Astrocyte of the spinal cord (primary cell): ENCODE results near the gene HECTD1.
A peak's percentile ranks its signal among the peaks of the same experiment; 100 is the strongest.
"Not testable (repeated sequence)": the region's sequence is repeated elsewhere in the genome, so short reads cannot be mapped to it uniquely, and the experiment has no call there.

ENCODE experiments used
- DNase-seq: peaks from one replicate; pipeline ENCODE4 v3.0.0; 2011; ENCODE audit warnings: low read depth, low spot score
- H3K4me3 ChIP-seq: 2 replicates; pipeline ENCODE4 v1.5.1; 2011; ENCODE audit warnings: low read depth, mild to moderate bottlenecking, low read length, moderate library complexity
- CTCF ChIP-seq: IDR thresholded peaks from 2 replicates; pipeline ENCODE4 v1.5.1; 2012; ENCODE audit warnings: low read depth, mild to moderate bottlenecking, low read length, inconsistent platforms
- in situ Hi-C: cut with HindIII; loops from 2 replicates; pipeline ENCODE4 v1.10.0; 2017; ENCODE audit warnings: low sequenced_read_pairs

Gene HECTD1

GRCh38 chr14:31207755-31208545, at the start of gene HECTD1:
Gene HECTD1 (minus strand): TSS chr14:31207793. CDS start chr14:31205936, 1,857 bp downstream.
- TF ChIP-seq CTCF: peak; percentile 36
- peak; percentile 92 for DNase-seq
- H3K4me3 ChIP-seq: peak within 1 kb of the TSS; percentile 79
- in situ Hi-C loops: no loop called here

- in situ Hi-C loops: no loop called here
- DNase-seq: no peak
- H3K4me3 ChIP-seq: no peak overlapping the region
- TF ChIP-seq CTCF: no peak
Observed at GRCh38 chr14:31257244-31257553, 49.6 kb upstream of the HECTD1 start.

DNA sequence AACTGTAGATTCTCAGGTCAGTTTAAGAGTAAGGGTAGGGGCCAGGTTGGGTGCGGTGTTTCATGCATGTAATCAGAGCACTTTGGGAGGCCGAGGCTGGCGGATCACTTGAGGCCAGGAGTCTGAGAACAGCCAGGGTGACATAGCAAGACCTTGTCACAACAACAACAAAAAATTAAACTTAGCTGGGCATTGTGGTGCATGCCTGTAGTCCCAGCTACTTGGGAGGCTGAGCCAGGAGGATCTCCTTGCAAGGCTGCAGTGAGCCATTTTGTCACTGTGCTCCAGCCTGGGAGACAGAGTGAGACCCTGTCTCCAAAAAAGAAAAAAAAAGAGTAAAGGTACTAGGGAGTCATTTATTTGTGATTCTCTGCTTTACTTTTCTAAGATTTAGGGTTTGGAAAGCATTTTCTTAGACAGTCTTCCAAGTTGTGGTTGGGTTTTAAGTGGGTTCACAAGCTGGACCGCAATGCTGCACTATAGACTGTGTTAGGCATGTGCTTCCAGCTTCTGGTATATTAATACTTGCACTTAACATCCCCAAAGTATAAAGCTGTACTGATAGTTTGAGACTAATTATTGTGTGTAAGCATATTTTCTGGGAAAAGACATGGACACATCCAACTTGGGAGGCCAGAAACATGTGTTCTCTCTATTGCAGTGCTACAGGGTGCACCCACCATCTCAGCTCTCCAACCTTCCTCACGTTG, 49.1 kb upstream of the HECTD1 start:
- TF ChIP-seq CTCF: no peak
- in situ Hi-C loops: no loop called here
- no peak for DNase-seq
- H3K4me3 ChIP-seq: no peak overlapping the region

- H3K4me3 ChIP-seq, in situ Hi-C loops, DNase-seq: not testable (repeated sequence)
Observed at GRCh38 chr14:31255918-31256317, 48.3 kb upstream of the HECTD1 start.

- in situ Hi-C loops: no loop called here
- DNase-seq: no peak
- TF ChIP-seq CTCF: no peak
- no peak overlapping the region for H3K4me3 ChIP-seq
Observed at GRCh38 chr14:31255286-31255685, 47.7 kb upstream of the HECTD1 start.

GRCh38 chr14:31253746-31254471, 46.3 kb upstream of the HECTD1 start:
- H3K4me3 ChIP-seq: no peak overlapping the region
- TF ChIP-seq CTCF: no peak
- in situ Hi-C loops: no loop called here
- no peak for DNase-seq

GRCh38 chr14:31252865-31253264, 45.3 kb upstream of the HECTD1 start:
- in situ Hi-C loops: no loop called here
- TF ChIP-seq CTCF: no peak

More at GRCh38 chr14:31252865-31253264, 45.3 kb upstream of the HECTD1 start:
- no peak for DNase-seq
- H3K4me3 ChIP-seq: no peak overlapping the region
